MM.1S (cell line): ENCODE data around the gene ATCAY.

Experiments
- DNase-seq: peaks from one replicate; pipeline ENCODE4 v3.0.0-alpha.2; 2015
- H2AFZ ChIP-seq: fragments of 300-600 bp; sonication (generic); 2 replicates; pipeline ENCODE4 v1.6.0; 2016; ENCODE audit warnings: antibody characterized with exemption, low read length
- H3F3A ChIP-seq: fragments of 300-600 bp; sonication (generic); 2 replicates; pipeline ENCODE4 v1.6.1; 2016; ENCODE audit warnings: mild to moderate bottlenecking, antibody characterized with exemption, low read length, moderate library complexity, mixed read lengths; ENCODE audit not compliant: insufficient read depth
- H3K27ac ChIP-seq: fragments of 300-600 bp; sonication (generic); 2 replicates; pipeline ENCODE4 v1.5.1; 2016; ENCODE audit warnings: mild to moderate bottlenecking, low read length
- H3K27me3 ChIP-seq: fragments of 300-600 bp; sonication (generic); replicated peaks from 2 replicates; pipeline ENCODE4 v1.6.0; 2016; ENCODE audit warnings: low read length; ENCODE audit not compliant: insufficient read depth
- H3K36me3 ChIP-seq: fragments of 300-600 bp; sonication (generic); replicated peaks from 2 replicates; pipeline ENCODE4 v1.6.1; 2016; ENCODE audit warnings: mild to moderate bottlenecking, low read length, mixed read lengths; ENCODE audit not compliant: insufficient read depth
- H3K4me1 ChIP-seq: fragments of 300-600 bp; sonication (generic); 2 replicates; pipeline ENCODE4 v1.6.1; 2016; ENCODE audit warnings: low read length, mixed read lengths
- H3K4me2 ChIP-seq: fragments of 300-600 bp; sonication (generic); 2 replicates; pipeline ENCODE4 v1.6.0; 2016; ENCODE audit warnings: low read depth, low read length
- H3K4me3 ChIP-seq: fragments of 300-600 bp; sonication (generic); 2 replicates; pipeline ENCODE4 v1.5.1; 2016; ENCODE audit warnings: low read length, mixed read lengths
- H3K79me2 ChIP-seq: fragments of 300-600 bp; sonication (generic); 2 replicates; pipeline ENCODE4 v1.6.1; 2016; ENCODE audit warnings: mixed run types, low read length, mixed read lengths
- H3K9ac ChIP-seq: fragments of 300-600 bp; sonication (generic); 2 replicates; pipeline ENCODE4 v1.6.1; 2016; ENCODE audit warnings: low read length, mixed read lengths
- H3K9me2 ChIP-seq: fragments of 300-600 bp; sonication (generic); replicated peaks from 2 replicates; pipeline ENCODE4 v1.6.1; 2016; ENCODE audit warnings: mild to moderate bottlenecking, low read length, mixed read lengths; ENCODE audit not compliant: insufficient read depth
- H3K9me3 ChIP-seq: fragments of 300-600 bp; sonication (generic); replicated peaks from 2 replicates; pipeline ENCODE4 v1.6.1; 2016; ENCODE audit warnings: mild to moderate bottlenecking, low read length, mixed read lengths; ENCODE audit not compliant: insufficient read depth
- H4K20me1 ChIP-seq: fragments of 300-600 bp; sonication (generic); 2 replicates; pipeline ENCODE4 v1.6.1; 2016; ENCODE audit warnings: mild to moderate bottlenecking, low read length, moderate library complexity, mixed read lengths; ENCODE audit not compliant: insufficient read depth
- EZH2 ChIP-seq: fragments of 300-600 bp; sonication (generic); optimal IDR thresholded peaks from 2 replicates; pipeline ENCODE3; 2017; ENCODE audit warnings: low read depth, mild to moderate bottlenecking, antibody characterized with exemption, low read length, mixed read lengths
- EZH2phosphoT487 ChIP-seq: fragments of 300-600 bp; sonication (generic); IDR thresholded peaks from 2 replicates; pipeline ENCODE4 v1.6.1; 2018; ENCODE audit warnings: antibody characterized with exemption, low read length
- TF ChIP-seq, protein P1 (sequence below): fragments of 300-600 bp; sonication (generic); IDR thresholded peaks from 2 replicates; pipeline ENCODE4 v1.5.1; 2016; ENCODE audit warnings: antibody characterized with exemption, low read length, mixed read lengths

Gene ATCAY

DNA sequence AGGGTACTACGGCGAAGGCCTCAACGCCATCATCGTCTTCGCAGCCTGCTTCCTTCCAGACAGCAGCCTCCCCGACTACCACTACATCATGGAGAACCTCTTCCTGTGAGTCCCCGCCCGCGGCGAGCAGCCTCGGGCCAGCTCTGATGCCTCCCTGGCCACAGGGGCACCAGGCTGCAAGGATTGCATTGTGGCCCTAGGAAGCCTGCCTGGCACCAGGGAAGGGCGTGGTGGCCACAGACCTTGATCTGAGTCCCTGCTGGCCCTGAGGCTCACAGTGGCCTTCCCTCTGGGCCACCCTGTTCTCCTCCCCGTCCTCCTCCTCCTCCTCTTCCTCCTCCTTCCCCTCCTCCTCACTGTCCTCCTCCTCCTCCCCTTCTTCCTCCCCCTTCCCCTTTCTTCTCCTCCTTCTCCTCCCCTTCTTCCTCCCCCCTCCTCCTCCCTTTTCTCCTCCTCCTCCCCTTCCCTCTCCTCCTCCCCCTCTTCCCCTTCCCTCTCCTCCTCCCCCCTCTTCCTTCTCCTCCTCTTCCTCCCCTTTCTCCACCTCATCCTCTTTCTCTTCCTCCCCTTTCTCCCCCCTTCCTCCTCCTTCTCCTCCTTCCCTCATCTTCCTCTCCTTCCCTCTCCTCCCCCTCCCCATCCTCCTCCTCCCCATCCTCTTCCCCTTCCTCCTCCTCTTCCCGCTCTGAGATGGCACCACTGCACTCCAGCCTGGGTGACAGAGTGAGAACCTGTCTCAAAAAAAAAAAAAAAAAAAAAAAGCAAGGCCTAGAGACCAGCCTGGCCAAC is 28.0 kb downstream of the ATCAY start:
- Histone ChIP-seq H2AFZ (no peak overlapping the region), H3K4me2 (no peak overlapping the region), H3K4me3 (no peak overlapping the region), H3K79me2 (no peaks in the 10 kb centered on the region), H3K4me1 (peaks cover 6% of the 10 kb centered on the region; the same call in 1 of the 2 replicates), H3K27me3 (peaks cover 91% of the 10 kb centered on the region), H3K9ac (no peak overlapping the region), H3F3A (no peaks in the 10 kb centered on the region), H4K20me1 (no peaks in the 10 kb centered on the region), H3K36me3 (no peaks in the 10 kb centered on the region), H3K9me2 (no peaks in the 10 kb centered on the region), H3K27ac (no peak overlapping the region), H3K9me3 (no peaks in the 10 kb centered on the region)
- no peak for TF ChIP-seq EZH2
- TF ChIP-seq, protein P1, sequence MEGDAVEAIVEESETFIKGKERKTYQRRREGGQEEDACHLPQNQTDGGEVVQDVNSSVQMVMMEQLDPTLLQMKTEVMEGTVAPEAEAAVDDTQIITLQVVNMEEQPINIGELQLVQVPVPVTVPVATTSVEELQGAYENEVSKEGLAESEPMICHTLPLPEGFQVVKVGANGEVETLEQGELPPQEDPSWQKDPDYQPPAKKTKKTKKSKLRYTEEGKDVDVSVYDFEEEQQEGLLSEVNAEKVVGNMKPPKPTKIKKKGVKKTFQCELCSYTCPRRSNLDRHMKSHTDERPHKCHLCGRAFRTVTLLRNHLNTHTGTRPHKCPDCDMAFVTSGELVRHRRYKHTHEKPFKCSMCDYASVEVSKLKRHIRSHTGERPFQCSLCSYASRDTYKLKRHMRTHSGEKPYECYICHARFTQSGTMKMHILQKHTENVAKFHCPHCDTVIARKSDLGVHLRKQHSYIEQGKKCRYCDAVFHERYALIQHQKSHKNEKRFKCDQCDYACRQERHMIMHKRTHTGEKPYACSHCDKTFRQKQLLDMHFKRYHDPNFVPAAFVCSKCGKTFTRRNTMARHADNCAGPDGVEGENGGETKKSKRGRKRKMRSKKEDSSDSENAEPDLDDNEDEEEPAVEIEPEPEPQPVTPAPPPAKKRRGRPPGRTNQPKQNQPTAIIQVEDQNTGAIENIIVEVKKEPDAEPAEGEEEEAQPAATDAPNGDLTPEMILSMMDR, result no peak
- TF ChIP-seq EZH2phosphoT487, result no peak
- no peak for DNase-seq

DNA sequence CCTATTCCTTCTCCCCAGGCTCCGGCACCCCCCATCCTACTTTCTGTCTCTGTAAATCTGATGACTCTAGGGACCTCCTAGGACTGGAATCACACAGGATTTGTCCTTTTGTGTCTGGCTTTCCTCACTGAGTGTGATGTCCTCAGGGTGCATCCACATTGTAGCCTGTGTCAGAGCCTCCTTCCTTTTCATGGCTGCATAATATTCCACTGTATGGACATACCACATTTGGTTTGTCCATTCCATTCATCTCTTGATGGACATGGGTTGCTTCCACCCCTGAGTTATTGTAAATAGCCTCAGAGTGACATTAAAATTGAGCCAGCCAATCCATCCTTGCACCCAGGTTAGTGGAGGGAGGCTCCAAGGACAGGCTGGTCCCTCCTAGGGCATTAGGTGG is 29.6 kb downstream of the ATCAY start:
- Histone ChIP-seq H3K4me3 (no peak overlapping the region), H3K27ac (no peak overlapping the region), H2AFZ (no peak overlapping the region), H3K9ac (no peak overlapping the region), H3K79me2 (no peaks in the 10 kb centered on the region), H3F3A (no peaks in the 10 kb centered on the region), H3K36me3 (no peaks in the 10 kb centered on the region), H3K9me2 (no peaks in the 10 kb centered on the region), H4K20me1 (no peaks in the 10 kb centered on the region), H3K9me3 (no peaks in the 10 kb centered on the region), H3K4me2 (no peak overlapping the region), H3K4me1 (peaks cover 6% of the 10 kb centered on the region; the same call in 1 of the 2 replicates), H3K27me3 (peaks cover 91% of the 10 kb centered on the region)
- no peak for TF ChIP-seq EZH2phosphoT487
- TF ChIP-seq, protein P1, result no peak
- no peak for TF ChIP-seq EZH2
- no peak for DNase-seq

DNA sequence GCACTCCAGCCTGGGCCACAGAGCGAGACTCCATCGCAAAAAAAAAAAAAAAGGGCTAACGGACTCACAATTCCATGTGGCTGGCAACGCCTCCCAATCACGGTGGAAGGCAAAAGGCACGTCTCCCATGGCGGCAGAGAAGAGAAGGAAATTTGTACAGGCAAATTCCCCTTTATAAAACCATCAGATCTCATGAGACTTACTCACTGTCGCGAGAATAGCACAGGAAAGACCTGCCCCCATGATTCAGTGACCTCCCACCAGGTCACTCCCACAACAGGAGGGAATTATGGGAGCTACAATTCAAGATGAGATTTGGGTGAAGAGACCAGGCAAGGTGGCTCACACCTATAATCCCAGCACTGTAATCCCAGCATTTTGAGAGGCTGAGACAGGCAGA is 33.7 kb downstream of the ATCAY start:
- H3K27me3 ChIP-seq, result peaks cover 88% of the 10 kb centered on the region
- no peaks in the 10 kb centered on the region for H3K4me1 ChIP-seq
- no peaks in the 10 kb centered on the region for H3K9me3 ChIP-seq
- H2AFZ ChIP-seq, result no peak overlapping the region
- TF ChIP-seq EZH2phosphoT487, result no peak
- TF ChIP-seq, protein P1, result no peak
- TF ChIP-seq EZH2, result no peak
- no peaks in the 10 kb centered on the region for H3F3A ChIP-seq
- no peaks in the 10 kb centered on the region for H4K20me1 ChIP-seq
- no peaks in the 10 kb centered on the region for H3K9me2 ChIP-seq
- peak overlapping the region; percentile 31; the same call in 1 of the 2 replicates for H3K4me3 ChIP-seq
- H3K79me2 ChIP-seq, result no peaks in the 10 kb centered on the region
- no peak overlapping the region for H3K9ac ChIP-seq
- 0 out of 2 replicates have a peak overlapping the region, but pooled peaks have one; percentile 19 for H3K4me2 ChIP-seq
- DNase-seq, result no peak
- no peaks in the 10 kb centered on the region for H3K36me3 ChIP-seq
- no peak overlapping the region for H3K27ac ChIP-seq
